Glomerular visceral epithelial cell (primary cell): Measurements from ENCODE around the gene LRRC61.

ENCODE experiments used
- DNase-seq: peaks from one replicate; pipeline ENCODE4 v3.0.0-alpha.2; 2016; ENCODE audit errors: extremely low spot score

LRRC61 gene

DNA sequence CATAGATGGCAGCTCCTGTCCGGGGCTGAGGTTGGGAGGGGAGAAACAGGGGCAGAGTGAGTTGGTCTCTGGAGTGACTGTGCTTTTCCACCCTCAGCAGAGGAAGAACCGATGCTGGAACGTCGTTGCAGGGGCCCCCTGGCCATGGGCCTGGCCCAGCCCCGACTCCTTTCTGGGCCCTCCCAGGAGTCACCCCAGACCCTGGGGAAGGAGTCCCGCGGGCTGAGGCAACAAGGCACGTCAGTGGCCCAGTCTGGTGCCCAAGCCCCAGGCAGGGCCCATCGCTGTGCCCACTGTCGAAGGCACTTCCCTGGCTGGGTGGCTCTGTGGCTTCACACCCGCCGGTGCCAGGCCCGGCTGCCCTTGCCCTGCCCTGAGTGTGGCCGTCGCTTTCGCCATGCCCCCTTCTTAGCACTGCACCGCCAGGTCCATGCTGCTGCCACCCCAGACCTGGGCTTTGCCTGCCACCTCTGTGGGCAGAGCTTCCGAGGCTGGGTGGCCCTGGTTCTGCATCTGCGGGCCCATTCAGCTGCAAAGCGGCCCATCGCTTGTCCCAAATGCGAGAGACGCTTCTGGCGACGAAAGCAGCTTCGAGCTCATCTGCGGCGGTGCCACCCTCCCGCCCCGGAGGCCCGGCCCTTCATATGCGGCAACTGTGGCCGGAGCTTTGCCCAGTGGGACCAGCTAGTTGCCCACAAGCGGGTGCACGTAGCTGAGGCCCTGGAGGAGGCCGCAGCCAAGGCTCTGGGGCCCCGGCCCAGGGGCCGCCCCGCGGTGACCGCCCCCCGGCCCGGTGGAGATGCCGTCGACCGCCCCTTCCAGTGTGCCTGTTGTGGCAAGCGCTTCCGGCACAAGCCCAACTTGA is 48.2 kb downstream of the LRRC61 start:
- no peak for DNase-seq

DNA sequence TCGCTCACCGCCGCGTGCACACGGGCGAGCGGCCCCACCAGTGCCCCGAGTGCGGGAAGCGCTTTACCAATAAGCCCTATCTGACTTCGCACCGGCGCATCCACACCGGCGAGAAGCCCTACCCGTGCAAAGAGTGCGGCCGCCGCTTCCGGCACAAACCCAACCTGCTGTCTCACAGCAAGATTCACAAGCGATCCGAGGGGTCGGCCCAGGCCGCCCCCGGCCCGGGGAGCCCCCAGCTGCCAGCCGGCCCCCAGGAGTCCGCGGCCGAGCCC is 48.8 kb downstream of the LRRC61 start:
- no peak for DNase-seq

DNA sequence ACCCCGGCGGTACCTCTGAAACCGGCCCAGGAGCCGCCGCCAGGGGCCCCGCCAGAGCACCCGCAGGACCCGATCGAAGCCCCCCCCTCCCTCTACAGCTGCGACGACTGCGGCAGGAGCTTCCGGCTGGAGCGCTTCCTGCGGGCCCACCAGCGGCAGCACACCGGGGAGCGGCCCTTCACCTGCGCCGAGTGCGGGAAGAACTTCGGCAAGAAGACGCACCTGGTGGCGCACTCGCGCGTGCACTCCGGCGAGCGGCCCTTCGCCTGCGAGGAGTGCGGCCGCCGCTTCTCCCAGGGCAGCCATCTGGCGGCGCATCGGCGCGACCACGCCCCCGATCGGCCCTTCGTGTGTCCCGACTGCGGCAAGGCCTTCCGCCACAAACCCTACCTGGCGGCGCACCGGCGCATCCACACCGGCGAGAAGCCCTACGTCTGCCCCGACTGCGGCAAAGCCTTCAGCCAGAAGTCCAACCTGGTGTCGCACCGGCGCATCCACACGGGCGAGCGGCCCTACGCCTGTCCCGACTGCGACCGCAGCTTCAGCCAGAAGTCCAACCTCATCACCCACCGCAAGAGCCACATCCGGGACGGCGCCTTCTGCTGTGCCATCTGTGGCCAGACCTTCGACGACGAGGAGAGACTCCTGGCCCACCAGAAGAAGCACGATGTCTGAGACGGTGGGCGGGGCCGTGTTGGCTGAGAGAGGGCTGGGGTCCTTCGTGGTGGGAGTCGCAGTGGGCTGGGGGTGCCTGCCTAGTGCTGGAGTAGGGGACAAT is 49.3 kb downstream of the LRRC61 start:
- DNase-seq: no peak

DNA sequence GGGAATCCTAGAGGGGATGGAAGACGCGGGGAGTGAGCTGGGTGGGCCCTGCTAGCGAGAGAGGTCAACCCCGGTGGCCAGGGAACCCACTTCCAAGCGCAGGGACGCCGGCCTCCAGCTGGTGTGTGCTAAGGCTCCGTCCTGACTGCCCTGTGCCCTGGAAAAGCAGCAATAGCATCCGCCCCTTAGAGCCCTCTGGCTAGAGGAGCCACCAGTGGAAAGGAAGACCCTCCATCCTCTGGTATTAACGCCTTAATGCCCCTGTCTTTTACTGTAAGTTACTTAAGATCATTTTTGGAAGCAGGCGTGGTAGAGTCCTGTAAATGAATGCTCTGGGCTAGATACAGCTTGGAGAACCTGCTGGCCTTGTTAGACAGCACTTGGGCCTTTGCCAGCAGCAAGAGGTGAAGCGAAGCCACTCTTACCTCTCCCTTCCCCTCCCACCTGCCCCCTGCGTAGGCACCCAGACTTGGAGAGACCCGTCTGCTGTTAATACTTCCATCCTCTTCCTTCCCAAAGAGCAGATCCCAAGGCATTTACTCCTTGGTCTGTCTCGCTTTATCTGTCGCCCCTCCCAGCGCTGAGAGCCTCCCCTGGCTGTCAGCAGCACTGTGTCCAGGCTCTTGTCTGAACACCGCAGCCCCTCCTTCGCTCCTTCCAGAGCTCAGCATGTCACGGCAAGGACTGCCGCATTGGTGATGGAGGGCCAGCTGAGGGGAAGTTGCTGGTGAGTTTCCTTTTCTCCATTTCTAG is 50.1 kb downstream of the LRRC61 start:
- DNase-seq: no peak

DNA sequence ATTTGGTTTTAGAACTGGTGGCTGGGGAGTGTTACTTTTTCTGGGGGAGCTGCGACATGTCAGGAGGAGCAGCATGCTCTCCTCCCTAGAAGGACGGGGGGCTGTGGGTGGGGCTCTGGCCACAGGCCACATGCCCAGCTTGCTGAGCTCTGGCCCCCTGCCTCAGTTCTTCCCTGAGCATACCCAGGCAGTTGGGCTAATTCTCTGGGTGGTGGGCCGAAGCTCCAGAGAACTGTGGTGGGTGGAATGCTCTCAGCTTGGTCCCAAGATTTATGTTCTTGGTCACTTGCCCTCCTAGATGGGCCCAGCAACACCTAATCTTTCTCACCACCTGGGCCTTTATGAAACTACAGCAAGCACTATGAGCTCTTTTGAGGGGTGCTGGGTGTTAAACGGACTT is 50.9 kb downstream of the LRRC61 start:
- no peak for DNase-seq

DNA sequence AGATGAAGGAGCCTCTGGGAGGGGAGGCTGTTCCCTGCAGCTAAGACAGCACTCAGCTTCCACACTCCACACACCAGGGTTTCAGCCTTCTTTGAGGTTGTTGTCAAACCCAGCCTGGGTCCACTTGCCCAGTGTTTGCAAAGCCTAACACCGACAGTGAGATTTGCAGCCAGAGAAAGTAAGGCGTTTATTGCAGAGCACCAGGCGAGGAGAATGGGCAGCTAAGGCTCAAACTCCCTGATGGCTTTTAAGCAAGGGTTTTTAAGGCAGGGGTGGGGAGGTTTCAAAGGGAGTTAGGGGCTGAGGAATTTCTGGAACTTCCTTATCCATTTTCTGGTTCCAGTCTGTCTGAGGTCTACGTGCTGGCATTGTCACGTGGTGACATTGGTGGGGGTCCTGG is 51.3 kb downstream of the LRRC61 start:
- DNase-seq: no peak

DNA sequence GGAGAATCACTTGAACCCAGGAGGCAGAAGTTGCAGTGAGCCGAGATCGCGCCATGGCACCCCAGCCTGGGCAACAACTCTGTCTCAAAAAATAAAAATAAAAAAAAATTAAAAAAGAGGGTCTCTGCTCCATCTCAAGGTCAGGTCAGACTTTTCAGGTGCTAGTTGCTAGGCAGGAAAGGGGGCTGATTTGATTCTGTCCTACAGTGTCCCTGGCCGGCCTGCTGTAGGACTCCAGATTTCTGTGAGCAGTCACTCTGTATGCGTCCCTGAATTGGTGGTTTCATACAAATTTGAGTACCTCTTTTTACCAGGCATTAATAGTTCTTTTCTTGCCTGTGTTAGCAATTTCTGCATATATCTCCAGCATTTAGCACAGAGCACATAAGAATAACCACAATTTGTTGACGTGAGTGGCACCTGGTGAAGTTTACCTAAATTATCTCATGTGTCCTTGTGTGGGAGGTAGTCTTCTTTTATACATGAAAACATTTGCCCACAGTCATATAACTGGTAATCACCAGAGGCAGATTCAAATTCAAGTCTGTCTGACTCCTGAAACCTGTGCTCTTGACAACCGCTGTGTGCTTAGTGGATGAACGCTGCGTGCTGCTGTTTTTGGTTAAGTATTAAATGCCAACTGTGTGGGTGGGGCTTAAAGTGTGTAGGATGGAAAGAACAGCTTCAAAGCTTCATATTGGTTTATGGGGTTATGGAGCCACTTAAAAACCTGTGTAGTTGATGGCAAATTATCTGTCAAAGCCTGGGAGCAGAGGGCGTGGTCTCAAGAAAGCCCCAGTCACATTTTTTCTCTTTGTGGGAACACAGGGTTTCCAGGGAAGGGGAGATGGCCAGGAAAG is 52.7 kb downstream of the LRRC61 start:
- DNase-seq: no peak

DNA sequence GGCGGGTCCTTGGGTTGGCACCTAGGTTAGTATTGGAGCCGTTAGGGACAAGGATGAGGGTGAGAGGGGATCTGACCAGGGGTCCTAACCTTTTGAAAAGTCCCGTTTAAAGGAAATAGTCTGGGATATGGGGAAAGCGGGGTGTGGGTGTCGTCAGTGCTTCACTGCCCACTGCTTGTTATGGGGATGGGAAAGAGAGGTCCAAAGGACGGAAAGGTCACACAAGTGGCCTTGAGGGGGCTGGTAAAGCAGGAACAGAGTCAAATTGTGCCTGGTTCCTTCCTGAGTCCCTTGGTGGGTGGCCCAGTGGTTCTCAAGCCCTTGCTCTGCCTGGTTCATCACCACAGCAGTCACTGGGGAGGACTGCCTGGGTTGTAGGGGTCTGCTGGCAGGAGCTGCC is 53.4 kb downstream of the LRRC61 start:
- no peak for DNase-seq

DNA sequence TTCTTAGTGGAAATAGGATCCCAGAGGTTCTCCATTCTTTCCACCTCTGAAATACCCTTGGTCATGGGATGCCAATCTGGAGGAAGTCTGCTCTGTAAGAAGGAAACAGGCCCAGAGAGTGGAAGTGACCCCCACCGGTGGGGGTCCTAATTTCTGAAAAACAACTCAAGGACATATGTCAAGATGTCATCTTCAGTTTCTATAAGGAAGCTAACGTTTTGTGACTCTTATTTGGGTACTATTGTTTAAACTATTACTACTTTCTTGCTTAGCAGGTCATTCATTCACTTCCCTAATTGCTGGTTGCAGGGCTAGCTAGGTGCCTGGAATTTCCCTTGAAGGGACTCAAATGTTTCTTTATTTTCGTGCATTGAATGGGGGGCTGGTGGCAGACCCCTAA is 54.0 kb downstream of the LRRC61 start:
- DNase-seq: no peak

DNA sequence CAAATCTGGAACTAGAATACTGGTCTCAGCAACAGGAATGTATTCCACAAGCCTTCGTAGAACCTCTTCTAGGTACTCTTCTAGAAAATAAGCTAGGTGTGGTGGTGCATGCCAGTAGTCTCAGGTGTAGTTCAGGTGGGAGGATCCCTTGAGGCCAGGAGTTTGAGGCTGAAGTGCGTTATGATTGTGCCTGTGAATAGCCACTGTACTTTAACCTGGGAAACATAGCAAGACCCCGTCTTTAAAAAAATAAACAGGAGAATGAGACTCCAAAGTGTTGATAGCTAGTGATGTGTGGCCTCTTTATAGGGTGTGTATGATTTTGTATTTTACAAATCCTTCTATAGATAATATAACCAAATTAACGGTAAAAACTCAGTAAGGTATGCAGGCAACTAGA is 54.5 kb downstream of the LRRC61 start:
- DNase-seq: no peak

DNA sequence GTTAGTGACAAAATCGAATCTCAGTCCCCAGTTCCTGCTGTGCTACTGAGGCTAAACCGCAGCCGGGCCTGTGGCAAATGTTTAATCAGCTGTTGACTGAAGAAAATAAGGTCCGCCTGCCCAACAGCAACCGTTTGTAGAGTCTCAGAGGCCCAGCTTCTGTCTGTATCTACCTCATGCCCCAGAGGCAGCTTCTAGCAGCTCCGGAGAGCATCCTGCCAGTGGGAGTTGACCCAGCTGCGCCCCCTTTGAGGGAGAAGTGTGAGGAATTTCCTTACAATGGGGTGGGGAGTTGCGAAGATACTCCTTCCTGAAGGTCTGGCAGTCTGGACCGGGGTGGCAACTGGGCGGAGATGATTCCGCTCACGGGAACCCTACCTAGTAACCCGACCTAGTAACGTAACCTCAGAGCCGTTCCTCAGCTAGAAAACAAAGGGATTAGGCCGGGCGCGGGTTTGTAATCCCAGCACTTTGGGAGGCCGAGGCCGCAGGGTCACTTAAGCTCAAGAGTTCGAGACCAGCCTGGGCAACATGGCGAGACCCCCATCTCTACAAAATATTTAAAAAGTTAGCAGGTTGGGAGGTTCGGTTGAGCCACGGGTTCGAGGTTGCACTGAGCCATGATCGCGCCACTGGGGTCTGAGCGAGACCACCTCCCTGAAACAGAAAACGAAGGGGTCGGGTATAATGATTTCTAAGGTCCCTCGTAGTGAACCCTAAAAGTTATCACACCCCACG is 55.1 kb downstream of the LRRC61 start:
- DNase-seq: peak; percentile 91

DNA sequence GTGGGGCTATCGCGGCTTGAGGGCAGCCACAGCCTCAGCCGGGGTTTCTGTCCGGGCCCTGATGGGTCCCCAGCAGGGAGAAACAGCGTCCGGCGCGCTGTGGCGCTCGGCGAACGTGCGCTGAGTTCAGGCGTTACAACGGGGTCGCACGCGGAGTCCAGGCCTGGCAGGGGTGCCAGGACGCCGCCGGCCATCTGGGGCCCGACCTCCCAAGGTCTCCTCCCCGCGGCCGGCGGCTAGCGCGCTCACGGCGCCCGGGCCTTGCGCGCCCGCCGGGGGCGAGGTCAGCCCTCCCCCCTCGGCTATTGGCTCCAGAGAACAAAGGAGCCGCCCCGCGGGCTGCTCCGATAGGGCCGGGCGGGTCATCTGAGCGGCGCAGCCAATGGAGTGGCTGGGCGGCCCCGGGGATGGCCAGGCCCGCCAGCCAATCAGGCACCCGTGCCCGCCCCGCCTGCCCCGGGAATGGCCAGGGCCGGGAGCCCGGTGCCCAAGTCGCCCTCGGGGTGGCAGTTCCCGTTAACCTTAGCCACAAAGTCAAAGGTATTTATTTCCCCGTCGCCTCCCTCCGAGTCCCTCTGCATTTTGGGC is 55.8 kb downstream of the LRRC61 start, which contains the start of gene ZNF775:
ZNF775 (plus strand) TSS at position 478 of the 588 bp plus-strand sequence. CDS start 9,141 bp downstream, outside the sequence.
- DNase-seq: peak; percentile 96

DNA sequence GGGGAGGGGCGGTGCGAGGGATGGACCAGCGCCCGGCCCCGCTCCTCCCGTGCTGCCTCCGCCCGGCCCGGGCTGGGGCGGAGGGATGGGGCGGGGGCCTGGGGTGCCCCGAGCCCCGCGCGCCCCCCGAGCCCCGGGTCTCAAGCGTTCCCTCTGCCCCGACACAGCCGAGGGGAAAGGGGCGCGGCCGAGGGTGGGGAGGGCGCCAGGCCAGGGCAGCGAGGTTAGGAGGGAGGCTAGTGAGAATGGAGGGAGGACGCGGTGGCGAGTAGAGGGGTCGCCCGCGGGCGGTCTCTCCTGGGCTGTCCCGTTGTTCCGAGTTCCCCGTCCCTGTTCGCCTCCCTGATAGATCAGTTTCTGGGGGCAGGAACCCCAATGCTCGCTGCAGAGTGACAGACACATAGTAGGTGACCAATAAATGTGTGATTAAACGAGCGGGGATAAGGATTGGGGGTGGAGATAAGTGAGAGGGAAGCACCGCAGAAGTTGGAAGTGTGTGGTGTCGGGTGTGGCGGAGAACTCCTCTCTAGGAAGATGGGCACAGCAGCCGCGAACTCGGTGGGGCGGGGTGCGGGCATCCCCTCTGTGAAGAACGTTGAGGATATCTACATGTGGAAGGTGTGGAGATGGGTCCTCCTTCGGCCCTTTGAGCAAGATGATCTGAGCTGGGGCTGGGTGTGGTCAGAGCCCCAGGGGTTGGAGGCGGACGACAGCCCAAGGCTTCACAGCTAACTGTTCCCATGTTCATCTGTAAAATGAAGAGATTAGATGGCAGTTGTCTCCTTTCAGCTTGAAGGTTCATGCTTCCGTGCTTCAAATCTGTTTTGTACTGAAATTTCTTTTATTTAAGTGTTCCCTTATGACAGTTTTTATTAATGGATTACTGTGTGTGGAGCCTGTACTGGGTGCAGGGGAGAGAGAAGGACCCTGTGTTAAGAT is 56.6 kb downstream of the LRRC61 start:
- peak; percentile 36 for DNase-seq

DNA sequence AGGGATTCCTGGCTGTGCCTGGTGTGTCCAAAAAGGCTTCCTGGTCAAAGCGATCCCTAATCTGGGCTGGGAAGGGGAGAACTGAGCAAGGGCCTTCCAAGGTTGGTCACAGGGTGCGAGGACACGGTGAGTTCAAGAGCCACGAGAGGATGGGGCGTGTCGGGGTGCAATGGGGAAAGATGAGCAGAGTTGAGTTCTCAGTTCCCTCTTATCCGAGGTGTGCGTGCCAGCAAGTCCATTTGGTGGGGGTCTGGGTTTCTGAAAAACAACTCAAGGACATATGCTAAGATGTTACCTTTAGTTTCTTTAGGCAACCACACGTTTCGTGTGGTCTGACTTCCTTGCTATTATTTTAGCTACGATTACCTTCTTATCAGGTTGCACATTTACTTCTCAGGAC is 57.3 kb downstream of the LRRC61 start:
- DNase-seq: no peak

DNA sequence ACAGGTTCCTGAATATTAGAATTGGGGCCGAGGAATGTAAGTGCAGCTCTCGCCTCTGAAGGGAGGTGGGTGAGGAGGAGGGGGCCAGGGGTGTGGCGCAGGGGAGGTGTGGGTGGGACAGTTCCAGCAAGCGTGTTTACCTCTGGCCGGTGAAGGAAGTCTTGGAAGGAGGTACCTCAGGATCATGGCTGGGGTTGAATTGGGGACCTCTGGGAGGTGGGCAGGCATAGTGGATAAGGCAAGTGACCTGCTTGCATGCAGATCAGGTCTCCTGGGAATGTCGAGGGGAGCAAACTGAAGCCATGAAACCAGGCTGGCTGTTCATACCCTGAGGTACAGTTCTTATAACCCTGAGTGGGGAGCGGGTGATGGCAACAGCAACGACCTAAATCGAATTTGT is 57.9 kb downstream of the LRRC61 start:
- DNase-seq: no peak

DNA sequence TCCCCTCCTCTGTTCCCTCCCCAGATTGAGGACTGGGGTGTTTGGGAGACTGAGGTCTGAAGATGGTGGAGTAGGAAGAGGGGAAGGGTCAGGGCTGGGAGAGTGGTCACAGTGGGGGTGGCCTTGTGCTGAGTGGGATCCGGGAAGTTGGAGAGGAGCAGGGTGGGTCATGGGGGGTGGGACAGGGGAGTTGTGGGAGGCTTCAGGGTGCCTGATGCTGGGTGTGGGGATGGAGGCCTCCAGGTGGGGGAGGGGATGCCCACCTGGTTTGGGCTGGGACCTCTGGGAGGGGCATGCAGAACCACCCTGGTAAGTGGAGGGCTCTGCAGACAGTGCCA is 58.6 kb downstream of the LRRC61 start:
- DNase-seq: no peak

DNA sequence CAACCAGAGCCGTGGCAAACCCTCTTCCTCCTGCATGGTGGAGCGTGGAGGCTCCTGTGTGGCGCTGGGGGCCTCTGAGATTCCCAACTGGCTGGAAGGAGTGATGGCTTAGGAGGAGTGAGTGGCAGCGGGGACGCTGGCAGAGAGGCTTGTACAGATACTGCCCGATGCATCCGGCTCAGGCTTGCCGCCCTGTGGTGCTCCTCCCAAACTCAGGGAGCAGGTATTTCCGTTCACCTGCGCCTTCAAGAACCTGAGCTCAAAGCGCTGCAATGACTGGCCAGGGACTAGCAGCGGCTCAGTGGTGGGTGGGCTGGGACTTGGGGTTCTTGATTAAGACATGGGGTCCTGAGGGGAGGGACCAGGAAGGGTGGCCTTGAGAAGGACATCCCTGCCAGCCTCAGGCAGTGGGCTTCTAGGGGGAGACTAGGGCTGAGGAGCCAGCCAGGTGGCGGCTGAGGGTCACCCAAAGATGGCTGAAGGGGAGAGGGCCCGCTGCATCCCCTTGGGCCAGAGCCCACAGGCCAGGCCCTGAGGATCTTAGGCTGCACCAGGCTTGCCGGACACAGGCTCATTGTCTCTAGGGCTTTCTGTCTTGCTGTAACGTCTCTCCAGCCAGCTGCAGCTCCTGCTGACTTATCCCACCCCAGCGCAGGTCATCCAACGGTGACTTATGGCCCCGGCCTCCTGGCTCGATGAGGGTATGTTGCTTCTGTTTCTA is 59.1 kb downstream of the LRRC61 start:
- no peak for DNase-seq

DNA sequence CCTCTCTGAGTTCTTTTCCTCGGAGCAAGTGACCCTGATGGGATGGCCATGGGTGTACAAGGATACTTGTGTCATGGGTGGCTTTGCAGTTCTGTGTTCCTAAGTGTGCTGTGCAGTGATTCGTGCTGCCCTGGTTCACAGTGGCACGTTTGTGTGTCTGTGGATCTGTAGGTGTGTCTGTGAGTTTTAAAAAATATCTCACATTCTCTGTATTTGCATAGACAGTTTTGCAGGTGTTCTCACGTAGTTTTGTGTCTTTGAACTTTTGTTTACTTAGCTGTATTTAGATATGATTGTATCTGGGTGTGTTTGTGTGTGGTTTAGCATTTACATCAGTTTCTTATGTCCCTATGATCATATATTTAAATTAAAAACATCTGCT is 59.7 kb downstream of the LRRC61 start:
- DNase-seq: no peak
